Fibroblast of pulmonary artery (primary cell): Measurements from ENCODE around the gene PRF1.
"Not testable (repeated sequence)": the region's sequence is repeated elsewhere in the genome, so short reads cannot be mapped to it uniquely, and the experiment has no call there.

Source experiments
- DNase-seq: peaks from one replicate; pipeline ENCODE4 v3.0.0-alpha.2; 2010; ENCODE audit warnings: low read depth
- H3K4me3 ChIP-seq: replicated peaks from 2 replicates; pipeline ENCODE4 v1.5.1; 2011; ENCODE audit warnings: low read depth, mild to moderate bottlenecking, control low read depth, low read length, moderate library complexity
- TF ChIP-seq, protein P1 (sequence below): IDR thresholded peaks from 2 replicates; pipeline ENCODE4 v1.5.1; 2011; ENCODE audit warnings: mild to moderate bottlenecking, control low read depth, low read length, inconsistent platforms; ENCODE audit errors: missing control alignments

PRF1 gene

DNA sequence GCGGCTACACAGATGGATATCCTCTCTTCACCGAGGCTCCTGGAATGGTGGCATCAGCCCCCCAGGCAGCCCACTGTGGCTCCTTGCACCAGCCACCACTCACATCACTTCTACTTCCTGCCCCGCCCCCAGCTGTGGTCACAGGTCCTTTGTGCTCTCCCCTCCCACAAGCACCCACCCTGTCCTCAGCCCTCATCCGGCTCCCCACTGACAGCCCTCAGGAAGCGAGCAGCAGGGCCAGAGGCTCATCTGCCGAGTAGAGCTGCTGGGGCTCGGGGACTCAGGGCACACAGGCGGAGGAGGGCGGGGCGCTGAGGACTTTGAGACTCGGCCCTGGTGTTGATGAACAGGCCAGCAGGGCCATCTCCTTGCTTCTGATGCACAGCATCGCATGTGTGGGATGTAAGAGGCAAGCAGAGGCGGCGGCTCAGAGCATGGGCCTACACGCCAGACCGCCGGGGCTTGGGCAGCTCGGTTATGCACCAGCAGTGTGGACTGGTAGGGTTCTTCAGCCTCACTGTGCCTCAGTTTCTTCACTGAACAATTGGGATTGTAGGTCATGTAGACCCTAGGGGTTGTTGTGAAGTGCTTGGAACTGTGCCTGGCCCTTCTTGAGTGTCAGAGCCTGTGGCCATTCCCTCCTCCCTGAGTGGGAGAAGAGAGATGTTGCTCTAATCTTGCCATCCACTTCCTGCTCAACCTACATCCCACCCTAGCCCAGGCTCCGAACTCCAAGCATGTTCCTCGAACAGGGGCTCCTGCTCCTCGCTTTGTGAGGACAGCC, at the start of gene PRF1:
Gene PRF1 (minus strand): TSS at position 77 of the 784 bp plus-strand sequence. CDS start 1,839 bp downstream, outside the sequence.
- no peak for DNase-seq
- TF ChIP-seq, protein P1, sequence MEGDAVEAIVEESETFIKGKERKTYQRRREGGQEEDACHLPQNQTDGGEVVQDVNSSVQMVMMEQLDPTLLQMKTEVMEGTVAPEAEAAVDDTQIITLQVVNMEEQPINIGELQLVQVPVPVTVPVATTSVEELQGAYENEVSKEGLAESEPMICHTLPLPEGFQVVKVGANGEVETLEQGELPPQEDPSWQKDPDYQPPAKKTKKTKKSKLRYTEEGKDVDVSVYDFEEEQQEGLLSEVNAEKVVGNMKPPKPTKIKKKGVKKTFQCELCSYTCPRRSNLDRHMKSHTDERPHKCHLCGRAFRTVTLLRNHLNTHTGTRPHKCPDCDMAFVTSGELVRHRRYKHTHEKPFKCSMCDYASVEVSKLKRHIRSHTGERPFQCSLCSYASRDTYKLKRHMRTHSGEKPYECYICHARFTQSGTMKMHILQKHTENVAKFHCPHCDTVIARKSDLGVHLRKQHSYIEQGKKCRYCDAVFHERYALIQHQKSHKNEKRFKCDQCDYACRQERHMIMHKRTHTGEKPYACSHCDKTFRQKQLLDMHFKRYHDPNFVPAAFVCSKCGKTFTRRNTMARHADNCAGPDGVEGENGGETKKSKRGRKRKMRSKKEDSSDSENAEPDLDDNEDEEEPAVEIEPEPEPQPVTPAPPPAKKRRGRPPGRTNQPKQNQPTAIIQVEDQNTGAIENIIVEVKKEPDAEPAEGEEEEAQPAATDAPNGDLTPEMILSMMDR, result no peak
- no peak within 1 kb of the TSS for H3K4me3 ChIP-seq

DNA sequence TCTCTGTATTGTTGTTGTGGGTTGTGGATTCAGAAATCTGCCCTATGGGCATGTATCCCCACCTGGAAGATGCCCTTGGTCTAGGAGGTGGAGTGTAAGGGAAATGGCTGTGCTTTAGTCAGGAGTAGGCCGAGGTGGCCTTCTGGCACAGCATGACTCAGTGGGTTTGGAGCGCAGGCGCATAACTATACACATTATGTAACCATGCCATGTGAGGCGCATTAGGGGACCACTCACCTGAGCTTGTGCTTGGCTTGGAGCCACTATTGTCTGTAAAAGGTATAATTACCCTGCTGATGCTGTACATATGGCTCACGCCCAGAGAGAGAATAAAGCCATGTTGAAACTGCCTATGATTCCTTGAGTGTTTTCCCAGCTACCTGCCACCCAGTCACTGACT, 49.1 kb upstream of the PRF1 start:
- TF ChIP-seq, protein P1, result no peak
- no peak for DNase-seq

GRCh38 chr10:70650718-70651117, 48.2 kb upstream of the PRF1 start:
- no peak for DNase-seq
- H3K4me3 ChIP-seq, result no peak overlapping the region
- TF ChIP-seq, protein P1, result no peak

More for the DNA sequence above, 49.1 kb upstream of the PRF1 start:
- H3K4me3 ChIP-seq, result no peak overlapping the region

DNA sequence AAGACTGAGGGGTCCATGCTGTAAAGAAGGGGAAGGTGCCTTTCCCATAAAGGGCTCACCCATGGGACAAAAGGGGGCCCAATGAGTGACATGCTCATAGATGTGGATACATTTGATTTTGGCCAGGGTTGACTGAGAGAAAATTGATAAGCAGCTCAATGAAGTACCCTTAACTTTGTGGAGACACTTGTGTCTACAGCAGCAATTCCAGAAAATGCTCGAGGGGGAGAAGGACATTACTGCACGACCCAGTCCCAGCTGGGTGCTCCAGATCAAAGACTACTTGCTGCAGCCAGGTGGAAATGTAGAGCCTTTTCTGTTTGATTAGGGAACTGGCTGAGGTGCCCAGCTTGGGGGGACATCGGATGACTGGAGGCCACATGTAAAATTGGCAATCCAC, 47.6 kb upstream of the PRF1 start:
- no peak overlapping the region for H3K4me3 ChIP-seq
- TF ChIP-seq, protein P1, result no peak
- DNase-seq, result no peak

GRCh38 chr10:70649526-70649925, 47.0 kb upstream of the PRF1 start:
- no peak for DNase-seq
- H3K4me3 ChIP-seq, result no peak overlapping the region

GRCh38 chr10:70648427-70648826, 45.9 kb upstream of the PRF1 start:
- no peak overlapping the region for H3K4me3 ChIP-seq
- no peak for DNase-seq
- TF ChIP-seq, protein P1, result no peak

More at GRCh38 chr10:70649526-70649925, 47.0 kb upstream of the PRF1 start:
- TF ChIP-seq, protein P1, result no peak

DNA sequence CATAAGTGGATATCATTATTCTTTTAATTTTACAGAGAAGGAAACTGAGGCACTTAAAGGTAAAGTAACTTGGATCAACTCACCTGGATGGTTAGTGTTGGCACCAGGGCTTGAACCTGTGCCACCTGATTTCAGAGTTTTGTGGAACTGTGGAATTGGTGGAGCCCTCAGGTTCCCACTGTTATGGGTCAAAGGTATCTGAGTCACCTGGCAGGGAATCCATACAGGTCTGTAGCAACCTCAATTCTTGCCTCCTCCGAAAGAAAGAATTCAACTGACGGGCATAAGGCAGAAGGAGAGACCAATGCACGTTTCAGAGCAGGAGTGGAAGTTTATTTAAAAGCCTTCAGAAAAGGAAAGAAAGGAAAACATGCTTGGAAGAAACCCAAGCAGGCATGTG, 44.5 kb upstream of the PRF1 start:
- no peak for DNase-seq
- no peak overlapping the region for H3K4me3 ChIP-seq
- TF ChIP-seq, protein P1, result no peak

DNA sequence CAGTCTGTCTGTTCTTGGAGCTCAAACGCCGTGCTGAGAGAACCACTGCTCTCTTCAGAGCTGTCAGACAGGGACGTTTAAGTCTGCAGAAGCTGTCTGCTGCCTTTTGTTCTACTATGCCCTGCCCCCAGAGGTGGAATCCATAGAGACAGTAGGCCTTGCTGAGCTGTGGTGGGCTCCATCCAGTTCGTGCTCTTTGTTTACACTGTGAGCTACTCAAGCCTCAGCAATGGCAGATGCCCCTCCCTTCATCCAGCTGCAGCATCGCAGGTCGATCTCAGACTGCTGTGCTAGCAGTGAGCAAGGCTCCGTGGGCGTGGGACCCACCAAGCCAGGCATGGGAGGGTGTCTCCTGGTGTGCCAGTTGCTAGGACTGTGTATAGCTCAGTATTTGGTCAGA, 42.4 kb upstream of the PRF1 start:
- not testable (repeated sequence) for DNase-seq, H3K4me3 ChIP-seq

GRCh38 chr10:70643272-70643671, 40.7 kb upstream of the PRF1 start:
- H3K4me3 ChIP-seq, result not testable (repeated sequence)

More at GRCh38 chr10:70643272-70643671, 40.7 kb upstream of the PRF1 start:
- not testable (repeated sequence) for DNase-seq
